GM23248 (cell line): ENCODE measurements around the gene SMAD1. TPM values are rescaled to one million over a fixed set of nuclear protein-coding genes. Genes with fewer than 3 reads are reported as not detected.

Experiments used
- DNase-seq: peaks from one replicate; pipeline ENCODE4 v3.0.0-alpha.2; 2015
- H2AFZ ChIP-seq: fragments of 200-600 bp; sonication (generic); 2 replicates; pipeline ENCODE4 v1.6.1; 2016; ENCODE audit warnings: antibody characterized with exemption
- H3F3A ChIP-seq: fragments of 200-600 bp; sonication (generic); 2 replicates; pipeline ENCODE4 v1.6.1; 2016; ENCODE audit warnings: mild to moderate bottlenecking, antibody characterized with exemption, mixed run types; ENCODE audit not compliant: insufficient read depth
- H3K27ac ChIP-seq: fragments of 200-600 bp; sonication (generic); 2 replicates; pipeline ENCODE4 v1.5.1; 2016; ENCODE audit warnings: mild to moderate bottlenecking
- H3K27me3 ChIP-seq: fragments of 200-600 bp; sonication (generic); replicated peaks from 2 replicates; pipeline ENCODE4 v1.6.1; 2016; ENCODE audit warnings: mild to moderate bottlenecking; ENCODE audit not compliant: insufficient read depth
- H3K36me3 ChIP-seq: fragments of 200-600 bp; sonication (generic); 2 replicates; pipeline ENCODE4 v1.6.1; 2016; ENCODE audit warnings: low read depth, mild to moderate bottlenecking
- H3K4me1 ChIP-seq: fragments of 200-600 bp; sonication (generic); 2 replicates; pipeline ENCODE4 v1.6.1; 2016; ENCODE audit warnings: mild to moderate bottlenecking; ENCODE audit not compliant: insufficient read depth
- H3K4me2 ChIP-seq: fragments of 200-600 bp; sonication (generic); one replicate; pipeline ENCODE4 v1.6.1; 2016; ENCODE audit warnings: mild to moderate bottlenecking; ENCODE audit not compliant: unreplicated experiment
- H3K4me3 ChIP-seq: fragments of 200-600 bp; sonication (generic); 2 replicates; pipeline ENCODE4 v1.5.1; 2016; ENCODE audit warnings: mild to moderate bottlenecking
- H3K79me2 ChIP-seq: fragments of 200-600 bp; sonication (generic); 2 replicates; pipeline ENCODE4 v1.6.1; 2016; ENCODE audit warnings: mild to moderate bottlenecking; ENCODE audit not compliant: insufficient read depth
- H3K9ac ChIP-seq: fragments of 200-600 bp; sonication (generic); 2 replicates; pipeline ENCODE4 v1.6.1; 2016; ENCODE audit warnings: mild to moderate bottlenecking
- H3K9me2 ChIP-seq: fragments of 200-600 bp; sonication (generic); 2 replicates; pipeline ENCODE4 v1.6.1; 2016; ENCODE audit warnings: mixed run types, mild to moderate bottlenecking, moderate library complexity; ENCODE audit not compliant: insufficient read depth
- H3K9me3 ChIP-seq: fragments of 200-600 bp; sonication (generic); one replicate; pipeline ENCODE4 v1.6.1; 2017; ENCODE audit warnings: low read depth
- H4K20me1 ChIP-seq: fragments of 200-600 bp; sonication (generic); 2 replicates; pipeline ENCODE4 v1.6.0; 2016; ENCODE audit not compliant: insufficient read depth
- EZH2 ChIP-seq: fragments of 200-600 bp; sonication (generic); IDR thresholded peaks from 2 replicates; pipeline ENCODE4 v1.6.1; 2018; ENCODE audit warnings: antibody characterized with exemption, mild to moderate bottlenecking; ENCODE audit not compliant: insufficient read depth, poor library complexity, severe bottlenecking
- EZH2phosphoT487 ChIP-seq: fragments of 200-600 bp; sonication (generic); IDR thresholded peaks from 2 replicates; pipeline ENCODE4 v1.6.1; 2018; ENCODE audit warnings: antibody characterized with exemption, moderate library complexity, mild to moderate bottlenecking, low read depth; ENCODE audit not compliant: insufficient read depth
- WGBS, 2 experiments: methylation state at CpG; one replicate each; pipeline ENCODE4 v1.1.6; 2015 to 2017; ENCODE audit warnings: low lambda C conversion rate in 2 of 2, low coverage in 1 of 2; ENCODE audit errors: missing lambda C conversion rate in 2 of 2; 5-methylcytosine and 5-hydroxymethylcytosine counted together
- in situ Hi-C: fragments of 300-500 bp; cut with MboI; formaldehyde crosslinking; loops from 2 replicates; pipeline ENCODE4 v1.15.0; 2020
- polyA plus RNA-seq: library from polyadenylated mRNA; unstranded; fragments of >200 nt; fragmentation: Nextera tagmentation; extraction: Ambion mirVana; gene quantifications from 2 replicates; pipeline ENCODE4 v1.2.1, GENCODE V29; 2016
- total RNA-seq: library from RNA; depleted of rRNA; stranded (reverse); fragments of >200 nt; shearing (Covaris generic); gene quantifications from 2 replicates; pipeline ENCODE4 v1.2.3, GENCODE V29; 2014

Gene SMAD1
- total and polyA plus RNA-seq, 2 experiments from 2014 or later = 20.2 to 24.0 TPM

DNA sequence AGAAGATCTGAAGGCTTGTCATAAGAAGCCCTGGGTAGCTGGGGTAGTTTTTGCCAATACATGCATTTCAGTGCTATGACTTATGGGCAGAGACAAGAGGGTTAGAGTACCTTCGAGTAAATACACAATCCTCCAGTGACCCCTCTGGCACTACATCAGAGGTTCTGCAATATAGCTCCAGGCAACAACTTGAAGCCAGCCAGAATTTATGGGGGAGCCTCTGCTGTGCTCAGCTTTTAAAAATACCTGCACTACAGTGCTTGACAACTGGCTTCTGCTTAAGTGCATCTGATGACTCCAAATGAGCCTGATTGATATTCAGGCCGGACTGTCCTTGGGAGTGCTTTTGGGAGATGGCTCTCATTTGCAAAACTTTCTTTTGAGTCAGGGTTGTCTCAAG is 44.9 kb upstream of the SMAD1 start:
- 41 to 55% methylated on average over 2 of the region's 2 CpGs for WGBS, 2 experiments
- Histone ChIP-seq H3K9me2 (no peaks in the 10 kb centered on the region), H3F3A (no peaks in the 10 kb centered on the region), H3K9ac (no peak overlapping the region), H3K79me2 (no peaks in the 10 kb centered on the region), H3K4me3 (no peak overlapping the region), H3K27me3 (no peaks in the 10 kb centered on the region), H3K4me2 (no peak overlapping the region), H3K4me1 (no peaks in the 10 kb centered on the region), H3K27ac (no peak overlapping the region), H2AFZ (no peak overlapping the region), H4K20me1 (no peaks in the 10 kb centered on the region), H3K9me3 (no peaks in the 10 kb centered on the region), H3K36me3 (no peaks in the 10 kb centered on the region)
- TF ChIP-seq EZH2phosphoT487 = no peak
- no peak for TF ChIP-seq EZH2
- DNase-seq = no peak
- in situ Hi-C loops = no loop called here

DNA sequence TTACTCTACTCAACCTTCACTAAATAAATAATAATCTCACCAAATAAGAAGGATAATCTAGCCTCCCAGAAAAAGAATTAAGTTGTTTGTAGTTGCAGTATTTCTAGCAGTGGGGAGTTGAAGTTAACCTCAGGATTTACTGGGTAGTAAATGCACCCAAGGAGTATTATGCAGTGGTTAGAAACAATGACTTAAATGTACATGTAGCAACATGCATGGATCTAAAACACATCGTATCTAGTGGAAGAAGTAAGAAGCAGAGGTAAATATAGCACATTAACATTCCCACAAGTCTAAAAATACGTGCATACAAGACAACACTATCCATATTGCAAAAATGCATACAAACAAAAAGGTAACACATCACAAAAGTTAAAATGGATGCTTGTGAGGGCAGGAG is 44.2 kb upstream of the SMAD1 start:
- no peak overlapping the region for H2AFZ ChIP-seq
- no peak overlapping the region for H3K4me2 ChIP-seq
- TF ChIP-seq EZH2 (no peak), EZH2phosphoT487 (no peak)
- H3K9me2 ChIP-seq = no peaks in the 10 kb centered on the region
- no peak overlapping the region for H3K4me3 ChIP-seq
- H4K20me1 ChIP-seq = no peaks in the 10 kb centered on the region
- H3K4me1 ChIP-seq = no peaks in the 10 kb centered on the region
- no peak for DNase-seq
- 39 to 40% methylated on average over 2 of the region's 2 CpGs for WGBS, 2 experiments
- no peaks in the 10 kb centered on the region for H3F3A ChIP-seq
- no peak overlapping the region for H3K27ac ChIP-seq
- no peaks in the 10 kb centered on the region for H3K27me3 ChIP-seq
- H3K79me2 ChIP-seq = no peaks in the 10 kb centered on the region
- H3K36me3 ChIP-seq = no peaks in the 10 kb centered on the region
- in situ Hi-C loops = no loop called here
- H3K9ac ChIP-seq = no peak overlapping the region
- no peaks in the 10 kb centered on the region for H3K9me3 ChIP-seq

DNA sequence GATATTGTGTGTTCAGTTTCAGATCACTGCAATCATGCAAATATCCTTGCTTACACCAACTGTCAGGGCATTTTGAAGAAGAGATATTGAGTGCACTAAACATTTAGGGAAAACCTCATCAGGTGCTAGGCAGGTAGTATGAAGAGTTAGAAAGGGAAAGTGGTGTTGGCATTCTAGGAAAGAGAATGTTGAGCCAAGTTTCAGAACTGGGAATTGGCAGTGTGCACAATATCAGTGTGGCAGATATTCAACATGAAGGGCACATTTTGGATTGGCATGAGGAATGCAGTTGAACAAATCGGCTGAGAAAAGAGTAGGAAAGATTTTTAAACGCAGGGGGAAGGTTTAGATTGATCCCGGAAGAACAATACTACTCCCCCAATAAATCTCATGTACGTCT is 43.4 kb upstream of the SMAD1 start:
- Histone ChIP-seq H3K27me3 (0 out of 2 replicates have a peak, but pooled peaks cover 4% of the 10 kb centered on the region), H3K9me2 (no peaks in the 10 kb centered on the region), H3K4me2 (no peak overlapping the region), H3K9ac (no peak overlapping the region), H3K27ac (no peak overlapping the region), H2AFZ (no peak overlapping the region), H4K20me1 (no peaks in the 10 kb centered on the region), H3F3A (no peaks in the 10 kb centered on the region), H3K4me1 (no peaks in the 10 kb centered on the region), H3K9me3 (no peaks in the 10 kb centered on the region), H3K79me2 (no peaks in the 10 kb centered on the region), H3K4me3 (no peak overlapping the region), H3K36me3 (no peaks in the 10 kb centered on the region)
- in situ Hi-C loops = no loop called here
- DNase-seq = no peak
- TF ChIP-seq EZH2phosphoT487 (no peak), EZH2 (no peak)
- WGBS, 2 experiments = 45 to 51% methylated on average over 4 of the region's 4 CpGs

DNA sequence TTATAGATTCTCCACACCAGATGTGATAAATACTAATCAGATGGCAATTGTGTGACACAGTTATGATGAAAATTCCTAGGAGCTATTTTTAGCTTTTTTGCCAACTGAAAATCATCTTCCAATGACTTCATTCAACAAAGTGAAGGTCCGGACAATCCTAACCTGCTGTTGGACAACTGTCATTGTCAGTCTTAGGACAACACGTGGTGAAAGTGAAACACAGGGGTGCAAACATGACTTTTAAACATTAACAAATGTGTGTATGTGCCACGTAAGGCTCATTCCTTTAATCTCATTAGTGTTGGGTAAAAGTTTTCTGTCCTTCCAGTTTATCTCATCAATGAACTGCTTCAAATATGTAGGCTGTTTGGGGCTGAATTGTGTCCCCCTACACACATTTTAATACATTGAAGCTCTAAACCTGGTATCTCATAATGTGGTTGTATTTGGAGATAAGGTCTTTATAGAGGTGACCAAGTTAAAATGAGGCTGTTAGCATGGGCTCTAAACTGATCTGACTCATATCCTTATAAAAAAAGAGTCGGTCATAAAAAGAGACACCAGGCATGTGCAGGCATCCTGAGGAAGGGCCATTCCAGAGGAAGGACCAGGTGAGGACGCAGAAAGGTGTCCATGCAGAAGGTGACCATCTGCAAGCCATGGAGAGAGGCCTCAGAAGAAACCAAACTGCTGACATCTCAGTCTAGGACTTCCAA is 41.2 kb upstream of the SMAD1 start:
- TF ChIP-seq EZH2phosphoT487 (no peak), EZH2 (no peak)
- no peak overlapping the region for H3K4me2 ChIP-seq
- DNase-seq = no peak
- H3K36me3 ChIP-seq = no peaks in the 10 kb centered on the region
- in situ Hi-C loops = no loop called here
- 0 out of 2 replicates have a peak, but pooled peaks cover 6% of the 10 kb centered on the region for H3K27me3 ChIP-seq
- 21 to 22% methylated on average over 5 of the region's 5 CpGs for WGBS, 2 experiments
- H3K79me2 ChIP-seq = no peaks in the 10 kb centered on the region
- H2AFZ ChIP-seq = no peak overlapping the region
- H3K9me3 ChIP-seq = no peaks in the 10 kb centered on the region
- H3K9me2 ChIP-seq = no peaks in the 10 kb centered on the region
- no peak overlapping the region for H3K9ac ChIP-seq
- H3F3A ChIP-seq = no peaks in the 10 kb centered on the region
- H3K4me1 ChIP-seq = no peaks in the 10 kb centered on the region
- no peaks in the 10 kb centered on the region for H4K20me1 ChIP-seq
- no peak overlapping the region for H3K27ac ChIP-seq
- H3K4me3 ChIP-seq = no peak overlapping the region
